ENCODE measurements around the gene DTNA.

- no peak for TF ChIP-seq EZH2 (IDR thresholded peaks at IDR 0.05; ENCODE audit: low read length, unreplicated experiment)
- no peak for TF ChIP-seq CTCF (conservative IDR thresholded peaks at IDR 0.05; ENCODE audit: low read depth, low read length)
Measured at GRCh38 chr18:34796035-34796657, 86.0 kb downstream of the DTNA start.

Measured in PC-3 (cell line).